AML-193 (cell line): ENCODE data around the gene ZNF219.

Source experiments
- DNase-seq, 2 experiments: peaks; one replicate each; lab custom pipeline; 2025; lab: John Stamatoyannopoulos, UW

The ZNF219 gene

DNA sequence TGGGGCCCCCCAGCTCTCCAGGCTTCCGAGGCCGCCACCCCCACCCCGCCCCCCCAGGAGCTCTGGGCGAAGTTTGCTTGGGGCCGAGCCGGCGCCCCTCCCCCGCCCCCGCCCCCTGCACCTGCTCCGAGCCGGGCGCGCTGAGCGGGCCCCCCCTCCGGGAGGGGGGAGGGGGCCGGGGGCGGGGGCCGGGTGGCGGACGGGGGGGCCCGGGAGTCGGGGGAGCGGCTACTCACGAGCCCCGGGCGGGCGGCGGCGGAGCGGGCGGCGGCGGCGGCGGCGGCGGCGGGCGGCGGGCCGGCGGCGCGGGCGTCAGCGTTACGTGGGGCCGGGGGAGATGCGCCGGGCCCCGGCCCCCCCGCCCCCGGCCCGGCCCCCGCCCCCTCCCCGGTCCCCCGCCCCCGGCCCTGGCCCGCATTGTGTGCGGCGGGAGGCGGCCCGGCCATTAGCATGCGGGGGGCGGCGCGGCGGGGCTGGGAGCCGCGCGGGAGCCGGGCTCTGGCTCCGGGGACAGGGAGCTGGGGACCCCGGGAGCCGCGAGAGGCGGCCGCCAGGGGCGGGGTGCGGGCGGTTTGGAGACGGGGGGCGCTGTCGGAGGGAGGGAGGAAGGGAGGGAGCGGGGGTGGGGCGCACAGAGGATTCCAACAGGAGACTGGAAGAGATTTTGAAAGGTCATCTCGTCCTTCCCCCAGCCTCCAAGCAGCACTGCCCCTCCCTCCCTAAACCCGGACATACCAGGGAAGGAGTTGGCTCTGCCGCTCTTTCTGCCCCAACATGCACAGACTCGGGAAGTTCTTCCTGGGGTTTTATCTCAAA is at the start of gene ZNF219:
ZNF219 (minus strand) TSS at position 580 of the 816 bp plus-strand sequence. CDS start 5,064 bp downstream, outside the sequence.
- DNase-seq, result no peak

DNA sequence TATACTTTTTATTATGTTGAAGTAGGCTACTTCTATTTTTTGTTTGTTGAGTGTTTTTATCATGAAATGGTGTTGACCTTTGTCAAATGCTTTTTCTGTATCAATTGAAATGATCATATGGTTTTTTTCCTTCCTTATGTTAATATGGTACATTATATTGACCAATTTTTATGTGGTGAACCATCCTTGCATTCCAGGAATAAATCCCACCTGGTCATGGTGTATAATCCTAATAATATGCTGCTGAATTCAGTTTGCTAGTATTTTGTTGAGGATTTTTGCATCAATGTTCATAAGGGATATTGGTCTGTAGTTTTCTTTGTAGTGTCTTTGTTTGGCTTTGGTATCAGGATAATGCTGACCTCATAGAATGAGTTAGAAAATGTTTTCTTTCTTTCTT is 47.0 kb upstream of the ZNF219 start:
- no peak for DNase-seq

DNA sequence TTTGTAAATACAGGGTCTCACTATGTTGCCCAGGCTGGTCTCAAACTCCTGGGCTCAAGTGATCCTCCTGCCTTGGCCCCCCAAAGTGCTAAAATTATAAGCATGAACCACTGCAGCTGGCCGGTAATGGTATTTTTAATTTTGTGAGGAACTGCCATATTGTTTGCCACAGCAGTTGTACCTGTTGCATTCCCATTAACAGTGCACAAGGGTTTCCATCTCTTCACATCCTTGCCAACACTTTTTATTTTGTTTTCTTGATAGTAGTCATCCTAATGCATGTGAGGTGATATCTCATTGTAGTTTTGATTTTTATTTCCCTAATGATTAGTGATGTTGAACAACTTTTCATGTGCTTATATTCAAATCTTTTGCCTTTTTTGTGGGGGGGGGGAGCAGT is 43.9 kb upstream of the ZNF219 start:
- no peak for DNase-seq

DNA sequence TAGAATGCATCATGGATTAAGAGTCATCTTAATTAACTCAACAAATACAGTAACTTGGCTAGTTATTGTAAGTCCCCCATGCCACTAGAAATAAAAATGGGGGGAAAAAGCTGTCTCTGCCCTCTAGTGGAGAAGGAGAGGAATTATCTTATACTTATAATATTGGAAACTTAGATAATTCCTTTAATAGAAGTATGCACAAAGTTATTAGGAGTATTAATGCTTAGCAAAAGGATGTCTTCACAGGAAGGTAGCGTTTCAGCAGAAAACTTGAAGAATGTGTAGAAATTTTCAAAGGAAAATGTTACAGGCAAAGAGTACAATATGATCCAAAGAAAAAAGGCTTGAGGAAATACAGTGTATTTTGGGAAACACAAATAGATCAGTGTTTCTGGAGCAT is 37.6 kb upstream of the ZNF219 start:
- peak; percentile 4 to 34 for DNase-seq

DNA sequence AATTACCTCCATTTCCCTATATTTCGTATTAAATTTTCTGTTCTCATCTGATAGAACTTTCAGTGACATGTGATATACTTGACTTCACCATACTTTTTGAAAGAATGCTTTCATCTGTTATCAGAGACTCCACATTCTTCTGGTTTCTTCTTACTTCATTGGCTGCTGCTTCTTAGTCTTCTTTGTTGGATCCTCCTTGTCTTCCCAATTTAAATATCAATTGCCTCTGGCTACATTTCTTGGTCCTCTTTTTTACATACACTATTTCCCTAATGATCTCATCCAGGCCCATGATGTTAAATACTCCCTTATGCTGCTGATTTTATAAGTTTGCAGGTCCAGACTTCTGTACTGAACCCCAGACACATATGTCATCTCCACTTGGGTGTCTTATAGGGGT is 35.4 kb upstream of the ZNF219 start:
- DNase-seq, result no peak

DNA sequence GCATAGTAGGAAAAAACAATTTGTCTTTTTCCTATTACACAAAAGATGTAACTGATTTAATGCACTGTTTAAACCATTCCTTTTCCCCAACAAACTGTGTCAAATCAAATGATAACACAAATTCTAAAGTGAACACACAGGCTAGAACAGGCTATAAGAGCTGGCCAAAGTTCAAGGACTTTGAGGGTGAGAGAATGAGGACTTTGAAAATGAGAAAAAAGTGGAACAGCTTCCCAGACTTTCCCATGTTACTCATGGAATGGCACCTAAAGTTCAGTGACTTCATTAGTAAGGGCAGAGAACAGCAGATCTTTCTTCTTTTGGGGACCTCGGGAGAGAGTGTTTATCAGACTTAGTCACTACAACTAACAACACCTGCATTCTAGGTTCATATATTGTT is 25.0 kb upstream of the ZNF219 start:
- DNase-seq, result no peak

DNA sequence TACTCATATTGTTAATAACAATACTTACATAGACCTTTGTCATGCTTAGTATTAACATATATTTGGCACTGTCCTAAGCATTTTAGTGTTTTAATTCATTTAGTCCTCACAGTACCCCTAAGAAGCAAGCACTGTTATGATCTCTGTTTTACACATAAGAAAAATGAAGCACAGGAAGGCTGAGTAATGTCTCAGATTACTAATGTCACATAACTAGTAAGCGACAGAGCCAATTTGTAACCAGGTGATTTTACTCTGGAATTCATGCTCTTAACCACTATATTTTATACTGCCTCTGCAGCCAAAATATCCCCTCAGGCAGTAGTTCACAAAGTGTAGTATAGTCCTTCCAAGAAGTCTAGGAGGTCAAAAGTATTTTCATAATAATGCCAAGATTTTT is 22.7 kb upstream of the ZNF219 start:
- no peak for DNase-seq

DNA sequence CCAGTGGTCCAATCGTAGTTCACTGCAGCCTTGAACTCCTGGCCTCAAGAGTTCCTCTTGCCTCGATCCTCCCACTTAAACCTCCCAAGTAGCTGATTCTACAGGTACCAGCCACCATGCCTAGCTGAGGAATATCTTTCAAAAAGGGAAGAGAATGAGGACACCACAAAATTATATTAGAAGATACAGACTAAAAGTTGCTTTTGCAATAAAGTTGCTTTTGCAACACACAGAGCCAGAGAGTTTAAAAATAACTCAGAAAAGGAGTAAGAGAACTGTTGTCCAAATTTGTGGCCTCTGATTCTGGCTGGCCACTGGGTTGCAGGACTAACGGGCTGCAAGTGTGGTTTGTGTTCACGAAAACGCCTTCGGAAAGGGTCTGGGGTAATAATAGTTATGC is 22.2 kb upstream of the ZNF219 start:
- DNase-seq, result no peak

DNA sequence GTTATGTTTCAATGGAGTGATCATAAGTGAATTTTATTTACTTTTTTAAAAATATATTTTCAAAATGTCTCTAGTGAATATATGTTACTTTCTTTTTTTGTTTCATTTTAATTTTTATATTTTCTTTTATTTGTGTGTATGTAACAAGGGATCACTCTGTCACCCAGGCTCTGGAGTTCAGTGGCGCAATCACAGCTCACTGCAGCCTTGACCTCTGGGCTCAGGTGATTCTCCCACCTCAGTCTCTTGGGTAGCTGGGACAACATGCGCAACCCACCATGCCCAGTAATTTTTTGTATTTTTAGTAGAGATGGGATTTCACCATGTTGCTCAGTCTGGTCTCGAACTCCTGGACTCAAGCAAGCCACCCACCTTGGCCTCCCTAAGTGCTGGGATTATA is 20.5 kb upstream of the ZNF219 start:
- DNase-seq, result no peak

DNA sequence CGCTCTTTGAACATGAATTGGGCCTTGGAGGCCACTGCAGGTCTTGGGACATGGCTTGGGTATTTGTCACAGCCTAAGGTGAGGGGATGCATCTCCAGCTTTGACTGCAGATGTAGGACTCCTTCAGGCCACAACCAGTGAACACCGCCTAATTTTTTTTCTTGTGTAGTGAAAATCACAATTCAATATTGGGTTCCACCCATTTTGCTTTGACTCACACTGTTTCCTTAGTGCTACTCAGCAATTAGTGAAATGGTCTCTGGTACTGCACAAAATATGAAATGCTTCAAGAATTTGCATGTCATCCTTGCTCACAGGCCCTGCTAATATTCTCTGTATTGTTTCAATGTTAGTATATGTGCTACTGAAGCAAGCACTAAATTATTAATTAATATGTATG is 14.9 kb upstream of the ZNF219 start:
- no peak for DNase-seq

DNA sequence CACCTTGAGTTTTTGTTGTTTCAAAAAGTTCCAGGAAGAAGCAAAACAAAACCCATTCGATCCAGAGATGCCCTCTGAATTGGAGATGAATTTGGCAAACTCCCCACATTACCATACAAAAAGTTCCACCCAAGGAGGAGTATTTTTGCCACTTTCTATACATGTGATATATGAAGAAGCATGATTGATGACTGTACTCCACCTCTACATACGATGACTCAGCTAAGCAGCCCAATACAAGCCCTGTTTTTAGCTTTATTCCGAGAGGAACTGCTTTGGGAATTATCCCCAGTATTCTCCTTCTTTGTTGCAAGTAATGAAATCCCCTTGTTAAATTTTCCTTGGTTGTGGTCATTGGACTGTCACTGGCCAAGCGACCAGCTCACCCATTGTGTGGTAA is 13.8 kb upstream of the ZNF219 start:
- no peak for DNase-seq

DNA sequence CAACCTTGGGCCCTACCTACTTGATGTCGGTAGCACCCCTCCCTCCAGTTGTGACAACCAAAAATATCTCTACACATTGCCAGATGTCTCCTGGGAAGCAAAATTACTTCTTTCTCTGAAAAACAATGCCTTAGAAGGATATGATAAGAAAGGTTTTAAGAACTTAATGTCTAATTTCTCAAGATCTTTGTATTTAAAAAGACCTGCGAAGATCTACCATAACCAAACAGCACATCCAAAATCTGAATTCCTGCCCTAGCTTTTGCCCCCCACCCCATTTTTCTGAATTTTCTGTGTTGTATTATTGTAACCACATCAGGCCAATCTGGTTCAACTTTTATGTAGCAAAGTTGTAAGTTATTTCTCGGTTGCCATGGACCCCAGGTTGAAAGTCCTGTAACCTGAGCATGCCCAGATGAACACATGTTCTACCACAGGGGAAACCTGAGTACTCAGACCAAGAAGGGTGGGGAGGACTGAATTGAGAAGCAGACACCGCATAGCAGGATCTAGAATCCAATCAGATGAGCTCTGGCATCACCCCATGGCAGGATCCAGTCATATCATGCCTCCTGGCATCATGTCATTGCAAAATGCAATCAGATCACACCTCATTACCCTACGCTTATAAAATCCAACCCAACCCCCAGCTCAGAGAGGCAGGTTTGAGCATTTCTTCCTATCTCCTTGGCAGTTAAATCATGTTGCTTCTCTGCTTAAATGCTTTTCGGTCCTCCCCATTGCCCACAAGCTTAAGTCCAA is 11.1 kb upstream of the ZNF219 start:
- DNase-seq, result no peak

DNA sequence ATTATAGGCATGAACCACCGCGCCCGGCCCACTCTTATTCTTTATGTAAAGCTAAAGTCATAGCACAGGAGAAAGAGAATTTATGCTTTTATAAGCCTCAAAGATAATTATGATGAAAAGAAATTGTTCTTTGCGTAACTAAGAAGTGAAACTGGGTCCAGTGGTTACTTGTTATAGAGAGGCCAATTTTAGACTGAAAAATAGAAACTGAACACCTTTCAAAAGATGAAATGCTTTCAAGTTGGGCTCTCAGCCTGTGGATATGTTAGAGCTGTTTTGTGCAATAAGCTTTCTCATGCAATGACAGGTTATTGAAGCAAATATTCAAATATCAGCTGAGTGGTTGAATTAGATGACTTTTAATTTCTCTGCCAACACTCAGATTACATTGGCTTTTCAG is 10.3 kb upstream of the ZNF219 start:
- no peak for DNase-seq

DNA sequence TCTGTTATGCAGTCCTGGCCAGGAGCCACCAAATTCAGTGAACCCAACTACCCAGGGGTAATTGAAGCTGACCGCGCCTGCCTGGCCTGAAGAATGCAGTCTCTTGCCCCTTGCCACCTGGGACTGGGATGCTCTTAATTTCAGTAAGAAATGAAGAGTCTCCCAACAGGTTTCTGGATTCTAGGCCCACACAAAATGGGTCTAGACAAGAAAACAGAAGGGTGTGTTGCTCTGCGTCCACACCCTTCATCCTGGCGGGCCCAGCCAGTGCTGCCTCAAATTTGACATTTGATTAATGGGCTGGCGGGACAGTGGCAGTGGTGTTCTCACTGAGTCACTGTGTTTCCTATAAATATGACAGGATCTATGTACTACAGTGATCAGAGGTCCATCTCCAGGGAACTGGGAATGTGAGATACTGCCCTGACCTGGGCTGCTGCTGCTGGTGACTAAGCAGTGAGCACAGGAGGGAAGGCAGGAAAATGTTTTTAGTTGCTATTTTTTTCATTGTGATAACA is 8.9 kb upstream of the ZNF219 start:
- DNase-seq, result no peak

DNA sequence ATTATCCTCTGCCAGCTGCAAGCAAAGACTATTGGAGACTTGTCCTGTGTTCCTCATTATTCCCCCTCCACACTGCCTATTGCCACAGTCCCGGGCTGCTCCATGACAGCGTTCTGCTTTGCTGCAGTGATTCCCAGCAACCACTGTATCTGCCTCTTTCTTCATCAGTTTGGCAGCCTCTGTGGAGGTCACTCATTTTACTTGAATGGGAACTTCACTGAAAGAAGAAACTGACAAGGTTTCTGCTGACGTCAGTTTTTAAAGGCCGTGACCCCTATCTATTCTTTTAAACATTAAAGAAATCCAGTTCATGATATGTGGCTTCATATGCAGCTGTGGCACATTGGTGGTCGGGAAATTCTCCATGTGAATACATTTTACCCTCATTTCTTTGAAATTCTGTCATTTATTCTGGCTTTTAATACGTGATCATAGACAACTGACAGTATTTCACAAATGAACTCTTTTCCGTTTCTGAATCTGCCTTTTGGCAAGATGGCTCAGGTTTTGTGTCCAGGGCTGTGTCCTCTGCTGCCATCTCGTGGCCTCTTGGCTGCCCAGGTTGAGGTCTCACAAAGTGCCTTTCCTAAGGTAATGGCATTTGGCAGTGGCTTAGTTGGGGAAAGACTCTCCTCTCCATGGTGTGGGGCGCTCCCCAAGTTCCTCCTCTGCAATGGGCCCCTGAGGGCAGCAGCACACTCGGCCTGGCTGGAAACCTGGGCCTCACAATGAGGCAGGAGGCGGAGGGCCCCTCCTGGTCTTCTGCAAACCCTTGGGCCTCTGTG is 8.2 kb upstream of the ZNF219 start:
- peak; percentile 79 to 80 for DNase-seq

DNA sequence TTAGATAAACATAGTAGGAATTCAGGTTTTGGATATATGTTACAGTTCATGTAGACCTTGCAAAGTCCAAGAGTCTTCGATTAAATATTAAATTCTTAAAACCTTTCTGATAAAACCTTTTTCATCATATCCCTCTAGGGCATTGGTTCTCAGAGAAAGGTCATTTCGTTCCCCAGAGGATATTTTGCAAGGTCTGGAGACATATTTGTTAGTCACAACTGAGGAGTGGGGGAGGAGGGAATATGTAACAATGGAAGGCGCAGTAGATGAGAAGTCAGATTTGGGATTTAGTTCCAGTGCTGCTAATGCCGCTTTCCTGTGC is 7.7 kb upstream of the ZNF219 start:
- peak; percentile 9 to 29 for DNase-seq

DNA sequence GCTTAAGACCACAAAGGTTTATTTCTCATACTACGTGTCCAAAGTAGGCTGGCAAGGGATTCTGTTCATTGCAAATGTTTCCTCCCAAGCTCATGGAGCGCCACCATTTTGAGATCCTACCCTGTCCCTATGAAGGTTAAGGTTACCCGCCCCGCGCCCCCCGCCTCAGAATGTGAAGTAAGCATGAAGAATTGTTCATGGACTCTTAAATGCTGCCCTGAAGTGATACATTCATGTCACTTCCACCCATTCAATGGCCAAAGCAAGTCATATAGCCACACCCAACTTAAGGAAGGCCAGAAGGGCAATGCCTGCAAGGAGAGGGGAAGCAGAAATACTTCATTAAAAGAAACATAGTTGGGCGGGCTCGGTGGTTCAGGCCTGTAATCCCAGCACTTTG is 6.6 kb upstream of the ZNF219 start:
- DNase-seq, result no peak

DNA sequence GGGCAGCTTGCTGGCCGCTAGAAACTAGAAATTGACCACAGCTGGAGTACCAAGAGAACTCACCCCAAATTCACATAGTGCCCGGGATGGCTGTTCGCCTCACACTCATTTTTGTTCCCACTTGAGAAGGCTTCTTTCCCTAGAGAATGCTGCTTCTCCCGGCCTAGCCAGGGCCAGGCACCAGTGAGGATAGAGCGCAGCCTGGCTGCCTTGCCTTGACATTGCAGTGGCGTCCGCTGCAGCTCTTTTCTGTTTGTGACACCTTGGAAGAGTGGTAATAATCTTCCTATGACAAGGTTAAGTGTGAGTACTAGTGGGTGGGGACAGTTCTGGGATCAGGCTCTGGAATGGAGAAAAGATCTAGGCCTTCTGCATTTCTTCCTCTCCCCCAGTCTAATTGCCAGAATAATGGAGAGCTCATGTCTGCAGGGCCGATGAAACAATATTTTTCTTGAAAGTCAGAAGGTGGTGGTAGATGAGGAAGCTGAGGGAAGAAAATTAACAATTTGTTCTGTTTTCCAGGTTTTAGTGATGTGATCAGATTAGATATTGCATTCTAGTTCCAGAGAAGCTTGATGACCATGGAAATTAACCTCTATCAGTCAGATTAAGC is 6.1 kb upstream of the ZNF219 start:
- peak; percentile 41 to 52 for DNase-seq

DNA sequence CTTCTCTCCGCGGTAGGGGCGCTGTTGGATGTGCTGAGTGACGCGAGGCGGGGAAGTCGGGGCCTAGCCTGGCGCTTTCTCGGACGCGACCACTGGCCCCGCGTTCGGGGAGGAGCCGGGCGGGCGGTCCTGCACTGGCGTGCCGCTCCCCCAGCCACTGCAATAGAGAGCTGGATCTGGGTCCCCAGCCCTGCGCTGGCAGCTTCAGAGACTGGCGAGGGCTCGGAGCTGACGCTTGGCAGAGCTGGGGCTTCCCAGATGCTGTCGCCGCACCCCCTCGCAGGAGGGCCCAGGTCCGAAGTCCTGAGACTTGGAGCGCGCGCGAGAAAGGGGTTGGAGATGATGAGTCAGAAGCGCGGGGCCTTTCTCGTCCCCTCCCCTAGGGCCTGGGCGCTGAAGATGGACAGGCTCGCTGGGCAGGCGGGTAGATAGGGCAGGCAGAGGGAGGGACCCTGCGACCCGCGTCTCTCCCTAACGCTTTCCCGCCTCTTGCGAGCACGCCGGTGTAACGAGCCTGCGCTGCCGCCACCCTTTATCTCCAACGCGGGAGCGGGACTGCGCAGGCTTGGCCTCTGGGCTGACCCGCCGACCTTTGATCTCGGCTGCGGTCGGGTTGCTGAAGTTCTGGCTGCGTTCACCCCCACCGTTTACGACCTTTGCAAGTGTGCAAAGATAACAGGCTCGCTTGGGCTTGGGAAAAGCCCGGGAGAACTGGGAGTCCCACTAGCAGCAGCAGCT is 5.4 kb upstream of the ZNF219 start:
- DNase-seq, result peak; percentile 95 to 96

DNA sequence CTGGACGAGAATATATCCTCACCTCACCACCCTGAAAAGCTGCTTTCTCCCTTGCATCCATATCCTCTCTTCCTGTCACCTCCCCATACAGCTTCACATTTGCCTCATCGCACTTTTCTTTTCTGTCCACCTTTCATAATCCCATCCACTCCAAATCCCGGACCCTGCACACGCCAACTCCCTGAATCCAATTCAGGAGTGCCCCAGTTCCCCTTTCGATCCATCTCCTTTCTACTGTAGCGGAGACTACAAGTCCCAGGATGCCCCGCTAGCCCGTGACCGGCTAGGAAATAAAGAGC is 4.9 kb upstream of the ZNF219 start:
- DNase-seq, result no peak

DNA sequence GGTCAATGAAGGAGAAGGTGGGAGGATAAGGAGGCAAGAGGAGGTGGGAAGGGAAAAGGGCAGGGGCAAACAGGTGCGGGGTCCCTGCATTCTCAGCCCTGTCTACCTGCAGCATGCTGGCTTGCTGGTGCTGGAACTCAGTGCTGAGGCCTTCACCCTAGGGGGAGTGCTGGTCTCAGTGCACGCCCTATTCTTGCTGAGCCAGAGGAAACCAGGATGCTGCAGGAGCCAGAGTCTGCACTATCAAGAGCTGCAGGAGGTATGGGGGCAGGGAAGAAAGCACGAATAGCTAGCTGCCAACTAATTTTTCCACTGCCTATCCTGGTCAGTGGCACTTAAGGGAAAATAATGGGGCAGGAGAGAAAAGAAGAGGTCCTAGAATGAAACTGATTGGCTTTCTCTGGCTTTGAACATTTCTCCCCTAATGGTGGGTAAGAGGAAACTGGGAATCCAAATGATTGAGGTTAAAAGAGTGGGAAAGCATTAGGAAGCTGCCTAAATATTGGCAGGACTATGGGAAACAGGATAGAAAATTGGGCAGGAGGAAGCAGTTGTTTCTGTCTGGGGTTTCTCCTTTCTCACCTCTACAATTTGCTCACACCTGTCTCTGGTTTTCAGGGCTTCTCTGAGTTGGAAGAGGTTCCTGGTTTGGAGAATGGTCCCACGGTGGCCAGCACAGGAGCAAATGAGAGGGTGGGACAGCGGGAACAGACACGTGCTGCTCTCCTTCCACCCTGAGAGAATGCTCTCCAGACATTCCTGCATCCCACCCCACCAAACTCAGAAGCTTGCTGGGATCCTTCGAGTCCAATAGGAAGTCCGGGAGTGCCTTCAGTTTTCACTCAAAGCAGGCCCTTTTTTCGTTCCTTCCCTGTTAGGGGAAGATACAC is 4.3 kb upstream of the ZNF219 start:
- no peak for DNase-seq
